K562 (cell line): ENCODE data around the gene PCNX3. TPM values are rescaled to one million over a fixed set of nuclear protein-coding genes. Genes with fewer than 3 reads are reported as not detected.

Source experiments
- ADNP ChIP-seq: fragments of 200-800 bp; sonication (Bioruptor generic); IDR thresholded peaks from 2 replicates; pipeline ENCODE4 v1.6.1; 2016; ENCODE audit warnings: missing genetic modification characterization, missing compliant biosample characterization
- CAMTA2 ChIP-seq: fragments of 250-450 bp; sonication (Bioruptor Pico); conservative IDR thresholded peaks from 2 replicates; pipeline ENCODE4 v1.5.1; 2022
- FOXK1 ChIP-seq: sonication (generic); formaldehyde crosslinking; IDR thresholded peaks from 2 replicates; pipeline ENCODE4 v1.8.0; 2022; ENCODE audit warnings: missing genetic modification reagents, mild to moderate bottlenecking, borderline replicate concordance
- HDGF ChIP-seq: fragments of 450-650 bp; IDR thresholded peaks from 2 replicates; pipeline ENCODE4 v1.6.1; 2016
- HMG20B ChIP-seq: fragments of 250-450 bp; sonication (Bioruptor Pico); IDR thresholded peaks from 2 replicates; pipeline ENCODE4 v1.5.0; 2021; ENCODE audit warnings: mild to moderate bottlenecking
- LEF1 ChIP-seq: fragments of 450-650 bp; IDR thresholded peaks from 2 replicates; pipeline ENCODE4 v1.6.1; 2016; ENCODE audit warnings: mild to moderate bottlenecking
- PHF8 ChIP-seq: fragments of 200-600 bp; sonication (generic); IDR thresholded peaks from 2 replicates; pipeline ENCODE4 v1.6.1; 2012; ENCODE audit warnings: mixed run types, mild to moderate bottlenecking, inconsistent platforms, low read length, moderate library complexity, borderline replicate concordance
- PHTF2 ChIP-seq: fragments of 250-450 bp; sonication (Bioruptor Pico); IDR thresholded peaks from 2 replicates; pipeline ENCODE4 v1.5.0; 2021; ENCODE audit warnings: mild to moderate bottlenecking
- POLR2AphosphoS2 ChIP-seq: IDR thresholded peaks from 2 replicates; pipeline ENCODE4 v1.6.1; 2012; ENCODE audit warnings: low read length, improper control_type of control experiment
- RBM39 ChIP-seq: fragments of 200-400 bp; formaldehyde crosslinking; optimal IDR thresholded peaks from 2 replicates; pipeline ENCODE3; 2018; ENCODE audit warnings: low read depth, low read length
- TAF1 ChIP-seq: IDR thresholded peaks from 2 replicates; pipeline ENCODE4 v1.6.1; 2011; ENCODE audit warnings: mild to moderate bottlenecking, low read length, moderate library complexity; ENCODE audit not compliant: insufficient read depth, control insufficient read depth, severe bottlenecking; ENCODE audit errors: extremely low read depth
- TEAD2 ChIP-seq: fragments of 450-650 bp; IDR thresholded peaks from 2 replicates; pipeline ENCODE4 v1.6.1; 2016; ENCODE audit warnings: missing genetic modification characterization, control low read depth, missing compliant biosample characterization
- TFAM ChIP-seq: fragments of 250-450 bp; sonication (Bioruptor Pico); conservative IDR thresholded peaks from 2 replicates; pipeline ENCODE4 v1.5.0; 2021; ENCODE audit warnings: mild to moderate bottlenecking, moderate library complexity
- TSC22D4 ChIP-seq: fragments of 450-650 bp; IDR thresholded peaks from 2 replicates; pipeline ENCODE4 v1.6.1; 2016; ENCODE audit warnings: missing genetic modification characterization, missing biosample characterization, control low read depth
- YY1 ChIP-seq, 3 experiments: IDR thresholded peaks; 2 replicates each; pipeline ENCODE4 v1.6.1; 2011; ENCODE audit warnings: low read length in 2 of 3, mild to moderate bottlenecking in 2 of 3, moderate library complexity in 2 of 3, borderline replicate concordance in 1 of 3, control low read depth in 1 of 3, low read depth in 1 of 3; ENCODE audit not compliant: insufficient read depth in 3 of 3, insufficient replicate concordance in 2 of 3, control insufficient read depth in 1 of 3, insufficient read length in 1 of 3; ENCODE audit errors: extremely low read depth in 1 of 3
- ZBTB11 ChIP-seq, 3 experiments: fragments of 200-800 bp in 1 of 3; fragments of 250-450 bp in 1 of 3; fragments of 450-650 bp in 1 of 3; sonication (Bioruptor Pico) in 1 of 3; sonication (Bioruptor generic) in 1 of 3; formaldehyde crosslinking in 1 of 3; IDR thresholded peaks; 2 replicates each; pipeline versions ENCODE4 v1.6.1 to v1.8.0; 2016 to 2022; ENCODE audit warnings: mild to moderate bottlenecking in 2 of 3, missing genetic modification characterization in 2 of 3, missing compliant biosample characterization in 1 of 3, moderate library complexity in 1 of 3
- ZNF263 ChIP-seq: sonication (generic); formaldehyde crosslinking; IDR thresholded peaks from 2 replicates; pipeline ENCODE4 v1.8.0; 2022; ENCODE audit warnings: mild to moderate bottlenecking, missing genetic modification reagents, borderline replicate concordance
- ZNF707 ChIP-seq: fragments of 250-450 bp; sonication (Bioruptor Pico); conservative IDR thresholded peaks from 2 replicates; pipeline ENCODE4 v1.8.0; 2022; ENCODE audit warnings: inconsistent platforms, mild to moderate bottlenecking, moderate library complexity
- polyA plus RNA-seq, 8 experiments: library from polyadenylated mRNA; depleted of rRNA in 4 of 8; stranded (reverse) in 5 of 8; unstranded in 3 of 8; fragments of >200 nt; fragmentation: Nextera tagmentation in 2 of 8; fragmentation: Illumina TruSeq in 1 of 8; extraction: Ambion mirVana in 2 of 8; extraction: Trizol in 1 of 8; gene quantifications; 2 replicates each; pipeline versions ENCODE4 v1.2.1 to v1.2.3, GENCODE V29; 2011 to 2014; ENCODE audit warnings: inconsistent platforms in 1 of 8, missing spikeins in 1 of 8
- total RNA-seq, 7 experiments: library from RNA; depleted of rRNA in 6 of 7; stranded (reverse); fragments of >200 nt in 6 of 7; fragmentation: Illumina TruSeq in 2 of 7; extraction: Trizol in 2 of 7; gene quantifications; 2 replicates each; pipeline versions ENCODE4 v1.2.1 to v1.2.3, GENCODE V29; 2011 to 2021; ENCODE audit warnings: low replicate concordance in 1 of 7
- TF ChIP-seq, protein P1 (sequence below): fragments of 200-400 bp; formaldehyde crosslinking; IDR thresholded peaks from 2 replicates; pipeline ENCODE4 v1.6.1; 2017; ENCODE audit warnings: mild to moderate bottlenecking, low read depth, low read length, moderate library complexity
- TF ChIP-seq, protein P2 (sequence below): fragments of 250-450 bp; sonication (Bioruptor Pico); IDR thresholded peaks from 2 replicates; pipeline ENCODE4 v1.8.0; 2021; ENCODE audit warnings: mild to moderate bottlenecking, moderate library complexity

Gene PCNX3
- total and polyA plus RNA-seq, 9 of the 15 experiments (the other 6 are each of a cell fraction or from before 2014, with no cell fraction given): 0.11 to 47.8 (median 12.8) TPM

DNA sequence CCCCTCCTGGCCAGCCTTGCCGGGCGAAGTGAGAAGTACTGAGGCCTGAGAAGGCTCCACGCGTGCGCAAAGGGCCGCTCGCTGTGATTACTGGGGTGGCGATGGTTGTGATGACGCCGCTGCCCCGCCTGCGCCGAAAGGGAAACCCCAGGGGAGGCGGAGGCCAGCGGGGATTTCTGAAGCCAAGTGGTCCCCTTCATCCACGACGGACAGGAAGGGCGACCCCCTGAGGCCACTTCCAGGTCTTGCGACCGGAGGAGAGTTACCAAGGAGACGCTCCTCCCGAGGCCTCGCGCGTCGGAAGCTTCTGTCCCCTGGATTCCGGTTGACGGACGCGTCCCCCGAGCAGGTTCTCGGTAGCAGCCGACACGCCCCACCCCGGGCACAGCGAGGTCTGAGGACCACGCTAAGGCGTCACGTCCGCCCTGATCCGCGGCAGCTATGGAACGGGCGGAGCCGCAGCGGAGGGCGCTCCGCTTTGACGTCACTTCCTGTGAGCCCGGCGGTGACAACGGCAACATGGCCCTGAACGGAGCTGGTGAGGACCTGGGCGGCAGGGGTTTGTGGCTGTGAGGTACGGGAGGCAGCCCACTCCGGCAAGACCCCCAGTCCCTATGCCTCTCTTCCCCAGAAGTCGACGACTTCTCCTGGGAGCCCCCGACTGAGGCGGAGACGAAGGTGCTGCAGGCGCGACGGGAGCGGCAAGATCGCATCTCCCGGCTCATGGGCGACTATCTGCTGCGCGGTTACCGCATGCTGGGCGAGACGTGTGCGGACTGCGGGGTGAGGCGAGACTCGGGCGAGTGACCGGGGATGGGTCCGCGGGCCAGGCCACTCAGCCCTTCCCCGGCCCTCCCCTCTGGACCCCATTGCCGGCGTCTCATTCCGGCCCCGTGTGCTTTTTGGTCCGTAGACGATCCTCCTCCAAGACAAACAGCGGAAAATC is 45.3 kb upstream of the PCNX3 start, which contains the start of gene ZNRD2 (continued):
- TF ChIP-seq RBM39 (no peak), TSC22D4 (tag) (no peak), ADNP (no peak), PHTF2 (CRISPR knock-in tag) (no peak), CAMTA2 (no peak), ZBTB11 (CRISPR knock-in tag; IDR thresholded peaks at IDR 0.05) (peak; percentile 84 to 97 (median 95)), YY1 (IDR thresholded peaks at IDR 0.05; ENCODE audit: borderline replicate concordance in 1 of 3, control insufficient read depth in 1 of 3, extremely low read depth in 1 of 3, insufficient read depth in 3 of 3, insufficient read length in 1 of 3, insufficient replicate concordance in 2 of 3, low read depth in 1 of 3, low read length in 2 of 3) (peak; percentile 35 to 90 (median 86)), ZNF263 (CRISPR knock-in tag) (no peak), LEF1 (no peak), HMG20B (CRISPR knock-in tag) (no peak), TAF1 (peak; percentile 72), TEAD2 (tag) (no peak), TFAM (no peak), POLR2AphosphoS2 (no peak), HDGF (no peak), ZNF707 (CRISPR knock-in tag) (no peak), PHF8 (peak; percentile 63; the same call in 1 of the 2 replicates), FOXK1 (CRISPR knock-in tag) (peak; percentile 88)
- TF ChIP-seq, protein P1, sequence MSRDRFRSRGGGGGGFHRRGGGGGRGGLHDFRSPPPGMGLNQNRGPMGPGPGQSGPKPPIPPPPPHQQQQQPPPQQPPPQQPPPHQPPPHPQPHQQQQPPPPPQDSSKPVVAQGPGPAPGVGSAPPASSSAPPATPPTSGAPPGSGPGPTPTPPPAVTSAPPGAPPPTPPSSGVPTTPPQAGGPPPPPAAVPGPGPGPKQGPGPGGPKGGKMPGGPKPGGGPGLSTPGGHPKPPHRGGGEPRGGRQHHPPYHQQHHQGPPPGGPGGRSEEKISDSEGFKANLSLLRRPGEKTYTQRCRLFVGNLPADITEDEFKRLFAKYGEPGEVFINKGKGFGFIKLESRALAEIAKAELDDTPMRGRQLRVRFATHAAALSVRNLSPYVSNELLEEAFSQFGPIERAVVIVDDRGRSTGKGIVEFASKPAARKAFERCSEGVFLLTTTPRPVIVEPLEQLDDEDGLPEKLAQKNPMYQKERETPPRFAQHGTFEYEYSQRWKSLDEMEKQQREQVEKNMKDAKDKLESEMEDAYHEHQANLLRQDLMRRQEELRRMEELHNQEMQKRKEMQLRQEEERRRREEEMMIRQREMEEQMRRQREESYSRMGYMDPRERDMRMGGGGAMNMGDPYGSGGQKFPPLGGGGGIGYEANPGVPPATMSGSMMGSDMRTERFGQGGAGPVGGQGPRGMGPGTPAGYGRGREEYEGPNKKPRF: no peak
- TF ChIP-seq, protein P2, sequence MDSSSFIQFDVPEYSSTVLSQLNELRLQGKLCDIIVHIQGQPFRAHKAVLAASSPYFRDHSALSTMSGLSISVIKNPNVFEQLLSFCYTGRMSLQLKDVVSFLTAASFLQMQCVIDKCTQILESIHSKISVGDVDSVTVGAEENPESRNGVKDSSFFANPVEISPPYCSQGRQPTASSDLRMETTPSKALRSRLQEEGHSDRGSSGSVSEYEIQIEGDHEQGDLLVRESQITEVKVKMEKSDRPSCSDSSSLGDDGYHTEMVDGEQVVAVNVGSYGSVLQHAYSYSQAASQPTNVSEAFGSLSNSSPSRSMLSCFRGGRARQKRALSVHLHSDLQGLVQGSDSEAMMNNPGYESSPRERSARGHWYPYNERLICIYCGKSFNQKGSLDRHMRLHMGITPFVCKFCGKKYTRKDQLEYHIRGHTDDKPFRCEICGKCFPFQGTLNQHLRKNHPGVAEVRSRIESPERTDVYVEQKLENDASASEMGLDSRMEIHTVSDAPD (CRISPR knock-in tag): no peak
